ENCODE data around the gene FFAR1.
"Not testable (repeated sequence)": the region's sequence is repeated elsewhere in the genome, so short reads cannot be mapped to it uniquely, and the experiment has no call there.

Gene FFAR1

DNA sequence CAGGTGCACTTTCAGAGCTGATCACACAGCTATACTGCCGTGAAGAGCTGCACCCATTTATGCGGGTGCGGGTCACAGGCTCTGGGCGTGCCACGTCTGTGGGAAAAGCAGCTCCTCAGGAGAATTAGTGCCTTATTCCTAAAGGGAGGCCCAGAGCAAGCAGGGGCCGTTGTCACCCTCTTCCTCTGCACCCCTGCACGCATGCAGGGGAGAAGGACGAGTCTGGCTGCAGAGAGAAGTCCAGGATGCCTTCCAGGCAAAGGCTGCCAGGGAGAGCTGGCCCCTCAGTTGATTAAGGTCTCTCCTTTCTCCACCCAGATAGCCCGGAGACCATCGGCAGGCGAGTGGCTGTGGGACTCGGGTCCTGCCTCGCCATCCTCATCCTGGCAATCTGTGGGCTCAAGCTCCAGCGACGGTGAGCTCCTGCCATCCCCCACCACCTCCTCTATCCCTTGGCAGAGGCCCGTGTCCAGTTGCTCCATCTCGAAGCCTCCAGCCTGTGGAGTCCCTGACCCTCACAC is 3.1 kb upstream of the FFAR1 start:
- no peak for DNase-seq

DNA sequence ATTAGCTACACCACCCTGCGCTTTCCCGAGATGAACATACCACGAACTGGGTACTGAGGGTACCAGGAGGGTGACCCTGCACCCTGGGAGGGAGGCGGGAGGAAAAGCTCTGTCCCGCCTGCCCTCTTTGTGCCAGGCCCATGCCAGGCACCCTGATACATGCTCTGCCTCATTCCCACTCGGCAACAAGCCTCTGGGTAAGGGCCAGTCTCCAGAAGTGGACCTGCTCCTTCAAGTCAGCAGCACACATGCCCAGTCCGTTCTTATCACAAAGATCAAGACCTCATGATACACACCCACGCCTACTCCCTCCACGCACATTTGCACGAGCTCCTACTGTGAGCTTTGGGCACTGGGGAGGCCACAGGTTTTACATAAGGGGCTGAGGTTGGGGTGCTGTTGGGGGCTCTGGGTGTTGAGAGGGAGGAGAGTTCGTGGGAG is 2.0 kb upstream of the FFAR1 start:
- no peak for DNase-seq

DNA sequence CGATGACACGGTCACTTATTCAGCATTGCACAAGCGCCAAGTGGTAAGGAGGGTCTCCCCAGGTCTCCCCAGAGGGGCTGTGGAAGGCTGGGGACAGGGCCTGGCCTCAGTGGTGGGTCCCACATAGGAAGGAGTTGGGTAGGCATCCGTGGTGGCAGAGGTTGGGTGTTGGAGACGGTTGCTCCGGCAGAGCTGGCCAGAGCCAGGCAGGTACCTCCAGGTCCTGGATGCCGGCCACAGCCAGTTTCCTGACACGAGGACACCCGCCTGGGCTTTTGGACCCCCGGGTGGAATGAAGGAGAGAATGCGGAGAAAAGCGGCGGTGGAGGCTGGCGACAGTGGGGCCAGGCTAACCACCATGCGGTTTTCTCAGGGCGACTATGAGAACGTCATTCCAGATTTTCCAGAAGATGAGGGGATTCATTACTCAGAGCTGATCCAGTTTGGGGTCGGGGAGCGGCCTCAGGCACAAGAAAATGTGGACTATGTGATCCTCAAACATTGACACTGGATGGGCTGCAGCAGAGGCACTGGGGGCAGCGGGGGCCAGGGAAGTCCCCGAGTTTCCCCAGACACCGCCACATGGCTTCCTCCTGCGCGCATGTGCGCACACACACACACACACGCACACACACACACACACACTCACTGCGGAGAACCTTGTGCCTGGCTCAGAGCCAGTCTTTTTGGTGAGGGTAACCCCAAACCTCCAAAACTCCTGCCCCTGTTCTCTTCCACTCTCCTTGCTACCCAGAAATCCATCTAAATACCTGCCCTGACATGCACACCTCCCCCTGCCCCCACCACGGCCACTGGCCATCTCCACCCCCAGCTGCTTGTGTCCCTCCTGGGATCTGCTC is 1.3 kb upstream of the FFAR1 start:
- no peak for DNase-seq

GRCh38 chr19:35347930-35348298 is 212 bp downstream of the FFAR1 start:
- DNase-seq: no peak

- no peak for DNase-seq
These were observed 1.4 kb downstream of the FFAR1 start for GRCh38 chr19:35348911-35349611.

- no peak for DNase-seq
These were observed 2.2 kb downstream of the FFAR1 start for GRCh38 chr19:35349614-35350521.

DNA sequence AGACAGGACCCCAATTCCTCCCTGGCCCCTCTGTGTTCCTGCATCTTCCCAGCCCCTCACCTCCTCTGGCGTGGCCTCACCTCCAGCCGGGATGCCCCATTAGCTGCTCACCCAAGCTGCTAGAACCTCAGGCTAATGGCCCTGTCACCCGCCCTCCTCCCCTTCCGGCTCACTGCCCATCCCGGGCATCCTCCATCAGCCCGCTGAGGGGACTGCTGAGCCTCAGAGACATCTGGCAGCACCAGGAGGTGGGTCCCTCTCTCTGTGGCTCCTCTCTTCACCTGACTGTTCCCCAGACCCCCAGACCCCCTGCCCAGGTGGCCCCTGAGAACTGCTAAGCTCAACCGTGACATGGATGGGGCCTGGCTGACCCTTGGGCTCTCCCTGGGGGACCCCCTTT is 2.9 kb downstream of the FFAR1 start:
- DNase-seq: no peak

- DNase-seq: no peak
These were observed 3.9 kb downstream of the FFAR1 start for GRCh38 chr19:35351411-35352176.

GRCh38 chr19:35352177-35352447 is 4.4 kb downstream of the FFAR1 start:
- DNase-seq: no peak

GRCh38 chr19:35352448-35353304 is 5.0 kb downstream of the FFAR1 start:
- peak; percentile 68 for DNase-seq

DNA sequence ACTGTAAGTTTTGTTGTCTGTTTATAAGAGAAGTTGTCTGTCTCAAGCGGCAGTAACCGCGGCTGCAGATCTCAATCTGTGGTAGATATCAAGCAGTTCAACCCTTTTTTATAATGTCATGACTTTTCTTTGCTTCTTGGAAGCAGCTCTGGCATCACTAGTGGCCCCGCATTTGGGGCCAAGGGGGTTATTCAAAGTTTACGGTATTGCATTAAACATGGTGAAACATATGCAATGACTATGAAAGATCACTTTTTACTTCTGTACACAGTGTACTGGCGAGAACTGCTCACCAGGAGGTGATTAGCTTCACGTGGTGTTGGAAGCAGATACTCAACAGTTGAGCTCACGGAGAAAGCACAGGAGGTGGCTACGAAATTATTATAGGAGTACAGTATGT is 5.9 kb downstream of the FFAR1 start:
- no peak for DNase-seq

- no peak for DNase-seq
These were observed 7.2 kb downstream of the FFAR1 start for GRCh38 chr19:35354898-35355297.

DNA sequence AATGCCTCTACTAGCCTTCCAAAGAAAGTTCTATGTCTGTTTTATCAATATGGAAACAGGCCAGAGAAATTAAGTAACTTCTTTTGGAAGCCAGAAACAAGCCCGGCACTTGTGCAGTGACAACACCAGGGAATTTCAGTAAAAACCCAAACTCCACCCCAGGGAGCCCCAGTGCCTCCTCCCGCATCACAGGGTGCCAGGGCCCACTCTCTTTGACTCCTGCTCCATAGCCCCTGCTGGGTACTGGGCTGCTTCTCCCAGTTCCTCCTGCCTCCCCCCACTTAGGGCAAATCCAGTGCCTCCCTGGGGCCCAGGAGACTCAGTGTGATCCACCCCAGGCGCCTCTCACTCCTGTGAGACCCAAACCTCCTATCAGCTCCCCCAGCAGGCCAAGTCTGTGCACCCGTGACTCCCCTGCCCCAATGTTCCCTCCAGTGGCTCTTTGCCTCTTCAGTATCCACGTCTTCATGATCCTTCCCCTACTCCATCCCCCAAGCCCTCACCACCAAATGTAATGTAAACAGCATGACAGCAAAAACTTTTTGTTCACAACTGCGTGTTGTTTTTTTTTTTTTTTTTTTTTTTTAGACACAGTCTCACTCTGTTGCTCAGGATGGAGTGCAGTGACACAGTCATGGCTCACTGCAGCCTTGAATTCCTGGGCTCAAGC is 8.2 kb downstream of the FFAR1 start:
- DNase-seq: no peak

- DNase-seq: peak; percentile 14
These were observed 10.3 kb downstream of the FFAR1 start, which contains the start of gene FFAR3 for GRCh38 chr19:35357867-35358573. Gene FFAR3 (plus strand): TSS chr19:35358460. CDS start chr19:35358891, 431 bp downstream.

DNA sequence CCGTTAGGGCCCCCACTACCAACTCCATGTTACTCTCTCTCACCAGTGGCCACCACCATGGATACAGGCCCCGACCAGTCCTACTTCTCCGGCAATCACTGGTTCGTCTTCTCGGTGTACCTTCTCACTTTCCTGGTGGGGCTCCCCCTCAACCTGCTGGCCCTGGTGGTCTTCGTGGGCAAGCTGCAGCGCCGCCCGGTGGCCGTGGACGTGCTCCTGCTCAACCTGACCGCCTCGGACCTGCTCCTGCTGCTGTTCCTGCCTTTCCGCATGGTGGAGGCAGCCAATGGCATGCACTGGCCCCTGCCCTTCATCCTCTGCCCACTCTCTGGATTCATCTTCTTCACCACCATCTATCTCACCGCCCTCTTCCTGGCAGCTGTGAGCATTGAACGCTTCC is 11.1 kb downstream of the FFAR1 start:
- DNase-seq: not testable (repeated sequence)

- DNase-seq: not testable (repeated sequence)
These were observed 11.7 kb downstream of the FFAR1 start for GRCh38 chr19:35359395-35359794.

DNA sequence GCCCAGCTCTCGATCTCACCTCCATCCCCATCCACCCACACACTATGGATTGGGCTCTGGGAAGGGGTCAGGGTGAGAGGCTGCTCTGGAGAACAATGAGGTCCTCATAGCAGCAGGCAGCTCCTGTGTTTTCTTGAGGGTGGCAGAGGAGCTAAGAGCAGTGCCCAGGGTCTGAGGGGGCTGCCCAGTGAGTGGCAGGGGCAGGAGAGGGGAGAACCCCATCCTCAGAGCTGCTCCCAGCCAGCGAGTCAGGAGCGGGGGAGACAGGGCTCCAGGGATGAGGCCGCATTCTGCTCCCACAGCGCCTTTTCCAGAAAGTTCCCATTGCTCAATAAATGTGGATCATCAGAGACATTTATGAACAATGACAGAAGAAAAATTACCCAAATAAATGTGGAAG is 12.4 kb downstream of the FFAR1 start:
- DNase-seq: not testable (repeated sequence)

GRCh38 chr19:35360880-35361420 is 13.2 kb downstream of the FFAR1 start:
- no peak for DNase-seq

GRCh38 chr19:35362261-35363000 is 14.7 kb downstream of the FFAR1 start:
- no peak for DNase-seq
